HG02970 (cell line): ENCODE results near the gene RINL.
"Not testable (repeated sequence)": the region's sequence is repeated elsewhere in the genome, so short reads cannot be mapped to it uniquely, and the experiment has no call there.

Experiments used
- ATAC-seq: cut with Tn5 transposase; IDR thresholded peaks from one replicate; pipeline ENCODE4 v1.9.1; 2021; ENCODE audit warnings: mild to moderate bottlenecking, moderate library complexity, moderate number of reproducible peaks; ENCODE audit not compliant: unreplicated experiment, low FRiP score

RINL gene

GRCh38 chr19:38905620-38906019, 27.5 kb upstream of the RINL start:
- no peak for ATAC-seq

GRCh38 chr19:38904581-38905539, 26.8 kb upstream of the RINL start:
- no peak for ATAC-seq

- ATAC-seq, result no peak
These were observed 23.6 kb upstream of the RINL start for GRCh38 chr19:38901683-38902082.

GRCh38 chr19:38900743-38901190, 22.7 kb upstream of the RINL start:
- ATAC-seq, result no peak

GRCh38 chr19:38900202-38900629, 22.1 kb upstream of the RINL start:
- ATAC-seq, result no peak

GRCh38 chr19:38899447-38900201, 21.5 kb upstream of the RINL start, which contains the start of the genes NFKBIB and SIRT2:
NFKBIB (plus strand) TSS chr19:38899969; CDS start chr19:38900033, 64 bp downstream.
SIRT2 (minus strand) TSS chr19:38899618; CDS start chr19:38899521, 97 bp downstream.
- peak; percentile 95 for ATAC-seq

- no peak for ATAC-seq
These were observed 20.8 kb upstream of the RINL start for GRCh38 chr19:38898788-38899446.

GRCh38 chr19:38894968-38895367, 16.9 kb upstream of the RINL start:
- ATAC-seq, result no peak

GRCh38 chr19:38893341-38893771, 15.3 kb upstream of the RINL start:
- ATAC-seq, result no peak

- ATAC-seq, result no peak
These were observed 14.8 kb upstream of the RINL start for GRCh38 chr19:38892841-38893240.

GRCh38 chr19:38891771-38892170, 13.7 kb upstream of the RINL start:
- ATAC-seq, result no peak

- no peak for ATAC-seq
These were observed 12.6 kb upstream of the RINL start for GRCh38 chr19:38890686-38891085.

- no peak for ATAC-seq
These were observed 11.7 kb upstream of the RINL start for GRCh38 chr19:38889803-38890202.

GRCh38 chr19:38888876-38889275, 10.8 kb upstream of the RINL start:
- ATAC-seq, result no peak

- not testable (repeated sequence) for ATAC-seq
These were observed 6.6 kb upstream of the RINL start for GRCh38 chr19:38884691-38885090.

- ATAC-seq, result no peak
These were observed 5.2 kb upstream of the RINL start for GRCh38 chr19:38883286-38883685.

GRCh38 chr19:38880882-38881609, 3.0 kb upstream of the RINL start:
- no peak for ATAC-seq

- no peak for ATAC-seq
These were observed 2.2 kb upstream of the RINL start for GRCh38 chr19:38880076-38880881.

GRCh38 chr19:38879400-38879751, 1.3 kb upstream of the RINL start:
- no peak for ATAC-seq
